HTERT RPE-1 (cell line): ENCODE data around the gene CHRNA4.

Experiments
- in situ Hi-C: fragments of 300-500 bp; cut with MboI; formaldehyde crosslinking; loops from 4 replicates; pipeline ENCODE4 v1.14.3; 2020; ENCODE audit warnings: low sequenced_read_pairs

CHRNA4 gene

GRCh38 chr20:63360850-63361518 is at the start of gene CHRNA4:
Gene CHRNA4, minus strand, starts transcription at chr20:63361349. Its CDS starts 184 bp downstream, at chr20:63361165.
- in situ Hi-C loops, result no loop called here

GRCh38 chr20:63409834-63410435 is 48.8 kb upstream of the CHRNA4 start:
- in situ Hi-C loops, result no loop called here

GRCh38 chr20:63409066-63409833 is 48.1 kb upstream of the CHRNA4 start:
- in situ Hi-C loops, result no loop called here

- in situ Hi-C loops, result no loop called here
Measured at GRCh38 chr20:63408684-63409046, 47.5 kb upstream of the CHRNA4 start.

GRCh38 chr20:63407928-63408683 is 47.0 kb upstream of the CHRNA4 start:
- in situ Hi-C loops, result no loop called here

GRCh38 chr20:63406617-63407245 is 45.6 kb upstream of the CHRNA4 start:
- in situ Hi-C loops, result no loop called here

- in situ Hi-C loops, result no loop called here
Measured at GRCh38 chr20:63406011-63406410, 44.9 kb upstream of the CHRNA4 start.

GRCh38 chr20:63405102-63405730 is 44.1 kb upstream of the CHRNA4 start:
- in situ Hi-C loops, result no loop called here

- in situ Hi-C loops, result no loop called here
Measured at GRCh38 chr20:63404129-63405085, 43.3 kb upstream of the CHRNA4 start.

- in situ Hi-C loops, result no loop called here
Measured at GRCh38 chr20:63403403-63404105, 42.4 kb upstream of the CHRNA4 start.

- in situ Hi-C loops, result no loop called here
Measured at GRCh38 chr20:63402860-63403220, 41.7 kb upstream of the CHRNA4 start.

- in situ Hi-C loops, result no loop called here
Measured at GRCh38 chr20:63402181-63402859, 41.2 kb upstream of the CHRNA4 start.

GRCh38 chr20:63401384-63402110 is 40.4 kb upstream of the CHRNA4 start:
- in situ Hi-C loops, result no loop called here

- in situ Hi-C loops, result no loop called here
Measured at GRCh38 chr20:63400486-63401210, 39.5 kb upstream of the CHRNA4 start.

GRCh38 chr20:63399596-63400375 is 38.6 kb upstream of the CHRNA4 start:
- in situ Hi-C loops, result no loop called here
